ENCODE measurements around the gene MSGN1.

MSGN1 gene

GRCh38 chr2:17845806-17846205, 29.5 kb downstream of the MSGN1 start:
- DNase-seq (ENCODE audit: low read depth, low spot score), result no peak

DNA sequence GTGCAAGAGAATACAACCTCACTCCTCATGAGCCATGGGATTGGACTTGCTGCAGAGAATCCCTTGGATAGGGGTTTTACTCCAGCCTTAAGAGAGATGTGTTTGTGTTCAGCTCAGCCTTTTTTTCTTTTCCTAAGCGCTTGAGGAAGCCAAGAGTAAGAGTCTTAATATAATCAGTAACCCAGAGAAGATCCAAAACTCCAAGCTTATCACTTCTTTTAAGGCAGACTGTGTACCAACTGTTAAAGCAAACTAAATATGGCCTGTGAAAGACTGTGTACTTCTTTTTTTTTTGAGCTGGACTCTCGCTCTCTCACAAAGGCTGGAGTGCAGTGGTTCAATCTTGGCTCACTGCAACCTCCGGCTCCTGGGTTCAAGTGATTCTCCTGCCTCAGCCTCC, 30.4 kb downstream of the MSGN1 start:
- no peak for DNase-seq (ENCODE audit: low read depth, low spot score)
- H3K27ac ChIP-seq, result no peak overlapping the region

More at GRCh38 chr2:17845806-17846205, 29.5 kb downstream of the MSGN1 start:
- H3K27ac ChIP-seq, result no peak overlapping the region

GRCh38 chr2:17847236-17847635, 31.0 kb downstream of the MSGN1 start:
- no peak overlapping the region for H3K27ac ChIP-seq
- DNase-seq (ENCODE audit: low read depth, low spot score), result no peak

DNA sequence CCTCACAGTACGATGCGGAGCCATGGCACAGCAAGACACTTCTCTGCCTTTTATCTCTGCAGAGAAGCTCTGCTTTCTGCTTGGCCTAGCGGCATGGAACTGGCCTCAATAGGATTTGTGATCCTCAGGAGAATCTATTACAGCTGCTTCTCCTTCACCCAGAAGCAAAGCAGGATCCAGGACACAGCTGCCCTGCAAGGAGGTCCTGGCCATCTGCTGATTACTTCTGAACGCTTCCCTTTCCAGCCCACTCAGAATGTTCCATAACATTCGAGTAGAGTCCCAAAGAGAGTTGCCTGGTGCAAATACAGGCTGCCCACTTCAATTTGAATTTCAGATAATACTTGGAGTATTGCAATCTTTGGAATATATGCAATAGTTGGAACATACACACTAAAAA, 33.0 kb downstream of the MSGN1 start:
- DNase-seq (ENCODE audit: low read depth, low spot score), result no peak
- no peak overlapping the region for H3K27ac ChIP-seq

DNA sequence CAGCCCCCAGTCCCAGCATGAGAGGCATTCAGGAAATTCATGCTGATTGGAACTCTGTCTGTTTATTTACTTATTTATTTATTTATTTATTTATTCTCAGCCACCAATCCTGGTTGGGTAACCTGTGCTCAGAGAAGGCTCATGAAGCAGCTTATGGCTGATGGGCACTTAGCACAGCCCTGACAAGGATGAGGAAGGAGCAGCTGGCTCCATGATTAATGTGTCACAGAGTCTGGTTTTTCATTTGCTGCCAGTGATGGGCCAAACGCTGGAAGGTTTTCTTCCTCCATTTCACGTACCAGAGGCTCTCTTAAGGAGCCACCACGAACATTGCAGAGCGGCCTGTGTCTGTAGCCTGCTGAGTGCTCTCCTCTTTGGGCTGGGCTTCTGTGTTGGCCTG, 33.9 kb downstream of the MSGN1 start:
- no peak for DNase-seq (ENCODE audit: low read depth, low spot score)

GRCh38 chr2:17851731-17852585, 35.7 kb downstream of the MSGN1 start:
- H3K27ac ChIP-seq, result no peak overlapping the region
- DNase-seq (ENCODE audit: low read depth, low spot score), result peak; percentile 10

More for the DNA sequence above, 33.9 kb downstream of the MSGN1 start:
- H3K27ac ChIP-seq, result no peak overlapping the region

DNA sequence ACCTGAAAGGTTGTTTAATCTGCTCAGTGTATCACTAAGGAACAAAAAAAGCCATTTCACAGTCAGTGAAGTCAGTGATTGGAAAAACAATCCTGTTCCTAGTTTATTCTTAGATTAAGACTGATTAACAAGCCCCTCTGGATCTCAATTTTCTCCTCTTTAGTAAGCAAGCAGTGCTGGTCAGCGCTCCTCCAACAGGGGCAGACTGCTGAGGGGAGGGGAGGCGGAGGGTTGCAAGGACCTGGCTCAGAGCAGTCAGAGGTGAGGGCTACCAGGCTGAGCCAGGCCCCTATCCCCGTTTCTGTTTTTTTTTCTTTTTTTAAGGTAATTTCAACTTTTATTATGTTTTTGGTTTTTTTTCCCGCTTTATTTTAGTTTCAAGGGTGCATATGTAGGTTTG, 37.5 kb downstream of the MSGN1 start:
- H3K27ac ChIP-seq, result no peak overlapping the region
- no peak for DNase-seq (ENCODE audit: low read depth, low spot score)

DNA sequence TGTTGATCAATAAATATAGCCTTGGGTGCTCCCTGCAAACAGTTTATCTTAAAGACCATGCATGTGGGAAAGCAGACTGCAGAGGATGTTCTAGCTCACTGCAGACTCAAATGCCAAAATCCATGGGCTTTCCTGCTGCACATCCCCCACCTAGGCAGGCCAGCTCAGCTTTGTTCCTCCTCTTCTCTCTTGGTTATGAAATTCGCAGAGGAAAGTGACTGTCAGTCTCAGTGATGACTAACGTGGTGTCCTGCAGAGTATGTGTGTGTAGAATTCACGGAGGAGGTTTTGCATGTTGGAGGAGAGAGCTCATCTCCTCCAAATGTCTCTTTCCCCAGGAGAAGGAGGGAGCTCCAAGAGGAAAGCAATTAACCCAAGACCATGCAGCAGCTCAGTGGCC, 40.8 kb downstream of the MSGN1 start:
- DNase-seq (ENCODE audit: low read depth, low spot score), result no peak
- H3K27ac ChIP-seq, result no peak overlapping the region

GRCh38 chr2:17858064-17858463, 41.8 kb downstream of the MSGN1 start:
- DNase-seq (ENCODE audit: low read depth, low spot score), result no peak
- no peak overlapping the region for H3K27ac ChIP-seq

- H3K27ac ChIP-seq, result no peak overlapping the region
- DNase-seq (ENCODE audit: low read depth, low spot score), result no peak
Measured at GRCh38 chr2:17863539-17863938, 47.3 kb downstream of the MSGN1 start.

DNA sequence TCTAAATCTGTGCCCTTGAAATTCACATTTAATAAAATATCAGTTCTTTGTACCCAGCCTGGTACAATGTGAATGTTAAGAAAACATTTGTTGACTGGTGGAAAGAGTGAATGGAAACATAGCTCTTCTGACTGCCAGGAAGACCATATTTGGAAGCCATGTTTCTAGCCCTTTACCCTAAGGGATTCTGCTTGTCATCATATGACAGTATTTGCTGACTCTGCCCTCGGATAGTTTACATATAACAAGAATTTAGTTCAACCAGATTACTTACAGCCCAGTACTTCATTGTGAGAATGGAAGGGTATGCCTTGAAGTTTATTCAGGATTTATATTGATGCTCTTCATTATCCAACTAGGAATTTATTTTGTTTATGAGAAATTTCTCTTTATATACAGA, 48.4 kb downstream of the MSGN1 start:
- DNase-seq (ENCODE audit: low read depth, low spot score), result no peak
- no peak overlapping the region for H3K27ac ChIP-seq

- no peak overlapping the region for H3K27ac ChIP-seq
- no peak for DNase-seq (ENCODE audit: low read depth, low spot score)
Measured at GRCh38 chr2:17867133-17867532, 50.9 kb downstream of the MSGN1 start.
